SJCRH30 (cell line): Measurements from ENCODE around the gene LARP4B. TPM values are rescaled to one million over a fixed set of nuclear protein-coding genes. Genes with fewer than 3 reads are reported as not detected.

ENCODE experiments used
- DNase-seq, 2 experiments: peaks; one replicate each; pipeline ENCODE4 v3.0.0-alpha.2; 2015 to 2020
- H3K27ac ChIP-seq: fragments of 250-450 bp; sonication (Bioruptor Pico); 2 replicates; pipeline ENCODE4 v1.5.1; 2020; ENCODE audit warnings: mild to moderate bottlenecking, moderate library complexity
- H3K27me3 ChIP-seq: fragments of 250-450 bp; sonication (Bioruptor Pico); 2 replicates; pipeline ENCODE4 v1.5.1; 2020; ENCODE audit warnings: mild to moderate bottlenecking, moderate library complexity
- H3K36me3 ChIP-seq: fragments of 250-450 bp; sonication (Bioruptor Pico); 2 replicates; pipeline ENCODE4 v1.5.1; 2020; ENCODE audit warnings: mild to moderate bottlenecking, moderate library complexity
- H3K4me1 ChIP-seq: fragments of 250-450 bp; sonication (Bioruptor Pico); 2 replicates; pipeline ENCODE4 v1.5.1; 2020; ENCODE audit warnings: mild to moderate bottlenecking, moderate library complexity
- H3K4me3 ChIP-seq: fragments of 250-450 bp; sonication (Bioruptor Pico); 2 replicates; pipeline ENCODE4 v1.5.1; 2020; ENCODE audit warnings: mild to moderate bottlenecking, moderate library complexity
- H3K9me3 ChIP-seq: fragments of 250-450 bp; sonication (Bioruptor Pico); replicated peaks from 2 replicates; pipeline ENCODE4 v1.5.1; 2020; ENCODE audit warnings: mild to moderate bottlenecking, moderate library complexity
- total RNA-seq: library from RNA; depleted of rRNA; stranded (reverse); fragments of >200 nt; shearing (Covaris generic); gene quantifications from 2 replicates; pipeline ENCODE4 v1.2.3, GENCODE V29; 2014

The LARP4B gene
- total RNA-seq, 1 experiment from 2014 or later, result 29.1 TPM

GRCh38 chr10:852386-852785, 79.1 kb downstream of the LARP4B start:
- Histone ChIP-seq H3K36me3 (peaks cover 14% of the 10 kb centered on the region), H3K27ac (no peak overlapping the region), H3K4me3 (no peak overlapping the region), H3K4me1 (no peaks in the 10 kb centered on the region), H3K9me3 (no peaks in the 10 kb centered on the region), H3K27me3 (no peaks in the 10 kb centered on the region)
- no peak for DNase-seq

GRCh38 chr10:851901-852300, 79.6 kb downstream of the LARP4B start:
- H3K27me3 ChIP-seq, result no peaks in the 10 kb centered on the region
- no peaks in the 10 kb centered on the region for H3K4me1 ChIP-seq
- DNase-seq, result no peak
- no peak overlapping the region for H3K4me3 ChIP-seq
- no peaks in the 10 kb centered on the region for H3K9me3 ChIP-seq
- H3K36me3 ChIP-seq, result peaks cover 14% of the 10 kb centered on the region
- no peak overlapping the region for H3K27ac ChIP-seq

GRCh38 chr10:850093-850492, 81.4 kb downstream of the LARP4B start:
- H3K27ac ChIP-seq, result no peak overlapping the region
- H3K9me3 ChIP-seq, result no peaks in the 10 kb centered on the region
- H3K4me3 ChIP-seq, result no peak overlapping the region
- H3K4me1 ChIP-seq, result no peaks in the 10 kb centered on the region
- DNase-seq, result no peak
- H3K36me3 ChIP-seq, result peaks cover 14% of the 10 kb centered on the region
- H3K27me3 ChIP-seq, result no peaks in the 10 kb centered on the region

- no peak overlapping the region for H3K4me3 ChIP-seq
- no peak for DNase-seq
- H3K9me3 ChIP-seq, result no peaks in the 10 kb centered on the region
- peaks cover 18% of the 10 kb centered on the region for H3K36me3 ChIP-seq
- H3K4me1 ChIP-seq, result no peaks in the 10 kb centered on the region
- H3K27ac ChIP-seq, result no peak overlapping the region
- no peaks in the 10 kb centered on the region for H3K27me3 ChIP-seq
Observed at GRCh38 chr10:847868-848267, 83.6 kb downstream of the LARP4B start.

- Histone ChIP-seq H3K4me3 (no peak overlapping the region), H3K27ac (no peak overlapping the region), H3K9me3 (no peaks in the 10 kb centered on the region), H3K27me3 (no peaks in the 10 kb centered on the region), H3K36me3 (peaks cover 21% of the 10 kb centered on the region), H3K4me1 (no peaks in the 10 kb centered on the region)
- DNase-seq, result no peak
Observed at GRCh38 chr10:846126-846685, 85.3 kb downstream of the LARP4B start.

GRCh38 chr10:845526-845925, 86.0 kb downstream of the LARP4B start:
- Histone ChIP-seq H3K27me3 (no peaks in the 10 kb centered on the region), H3K4me1 (no peaks in the 10 kb centered on the region), H3K4me3 (no peak overlapping the region), H3K9me3 (no peaks in the 10 kb centered on the region), H3K27ac (no peak overlapping the region), H3K36me3 (peaks cover 17% of the 10 kb centered on the region)
- no peak for DNase-seq

GRCh38 chr10:844552-844951, 87.0 kb downstream of the LARP4B start:
- Histone ChIP-seq H3K27me3 (no peaks in the 10 kb centered on the region), H3K27ac (no peak overlapping the region), H3K4me1 (no peaks in the 10 kb centered on the region), H3K4me3 (no peak overlapping the region), H3K9me3 (no peaks in the 10 kb centered on the region), H3K36me3 (peaks cover 11% of the 10 kb centered on the region)
- no peak for DNase-seq

- H3K4me3 ChIP-seq, result no peak overlapping the region
- H3K9me3 ChIP-seq, result no peaks in the 10 kb centered on the region
- no peaks in the 10 kb centered on the region for H3K4me1 ChIP-seq
- peaks cover 11% of the 10 kb centered on the region for H3K36me3 ChIP-seq
- H3K27me3 ChIP-seq, result no peaks in the 10 kb centered on the region
- no peak for DNase-seq
- H3K27ac ChIP-seq, result no peak overlapping the region
Observed at GRCh38 chr10:843703-844102, 87.8 kb downstream of the LARP4B start.

GRCh38 chr10:842795-843194, 88.7 kb downstream of the LARP4B start:
- H3K4me3 ChIP-seq, result no peak overlapping the region
- no peak for DNase-seq
- no peaks in the 10 kb centered on the region for H3K4me1 ChIP-seq
- no peak overlapping the region for H3K27ac ChIP-seq
- peaks cover 11% of the 10 kb centered on the region for H3K36me3 ChIP-seq
- no peaks in the 10 kb centered on the region for H3K27me3 ChIP-seq
- H3K9me3 ChIP-seq, result no peaks in the 10 kb centered on the region

- DNase-seq, result no peak
- no peak overlapping the region for H3K4me3 ChIP-seq
- H3K27ac ChIP-seq, result no peak overlapping the region
- no peaks in the 10 kb centered on the region for H3K27me3 ChIP-seq
- H3K4me1 ChIP-seq, result no peaks in the 10 kb centered on the region
- H3K9me3 ChIP-seq, result no peaks in the 10 kb centered on the region
- peaks cover 11% of the 10 kb centered on the region for H3K36me3 ChIP-seq
Observed at GRCh38 chr10:841535-841934, 90.0 kb downstream of the LARP4B start.

- no peaks in the 10 kb centered on the region for H3K4me1 ChIP-seq
- H3K9me3 ChIP-seq, result no peaks in the 10 kb centered on the region
- no peak overlapping the region for H3K4me3 ChIP-seq
- H3K36me3 ChIP-seq, result peaks cover 11% of the 10 kb centered on the region
- no peak overlapping the region for H3K27ac ChIP-seq
- DNase-seq, result no peak
- H3K27me3 ChIP-seq, result no peaks in the 10 kb centered on the region
Observed at GRCh38 chr10:839550-840205, 91.8 kb downstream of the LARP4B start.

- H3K27me3 ChIP-seq, result no peaks in the 10 kb centered on the region
- H3K27ac ChIP-seq, result no peak overlapping the region
- DNase-seq, result no peak
- H3K4me3 ChIP-seq, result no peak overlapping the region
- no peaks in the 10 kb centered on the region for H3K9me3 ChIP-seq
- H3K4me1 ChIP-seq, result no peaks in the 10 kb centered on the region
- peaks cover 9% of the 10 kb centered on the region; the same call in 1 of the 2 replicates for H3K36me3 ChIP-seq
Observed at GRCh38 chr10:836782-837181, 94.7 kb downstream of the LARP4B start.

- Histone ChIP-seq H3K4me1 (no peaks in the 10 kb centered on the region), H3K36me3 (peaks cover 15% of the 10 kb centered on the region; the same call in 1 of the 2 replicates), H3K4me3 (no peak overlapping the region), H3K27me3 (no peaks in the 10 kb centered on the region), H3K27ac (no peak overlapping the region), H3K9me3 (no peaks in the 10 kb centered on the region)
- no peak for DNase-seq
Observed at GRCh38 chr10:834493-834892, 97.0 kb downstream of the LARP4B start.

GRCh38 chr10:829241-829640, 102.3 kb downstream of the LARP4B start:
- no peaks in the 10 kb centered on the region for H3K27me3 ChIP-seq
- H3K4me1 ChIP-seq, result no peaks in the 10 kb centered on the region
- H3K27ac ChIP-seq, result no peak overlapping the region
- H3K9me3 ChIP-seq, result no peaks in the 10 kb centered on the region
- DNase-seq, result no peak
- no peak overlapping the region for H3K4me3 ChIP-seq
- H3K36me3 ChIP-seq, result peaks cover 40% of the 10 kb centered on the region

- no peak for DNase-seq
- Histone ChIP-seq H3K36me3 (peaks cover 44% of the 10 kb centered on the region), H3K27me3 (no peaks in the 10 kb centered on the region), H3K4me1 (no peaks in the 10 kb centered on the region), H3K4me3 (no peak overlapping the region), H3K27ac (no peak overlapping the region), H3K9me3 (no peaks in the 10 kb centered on the region)
Observed at GRCh38 chr10:828191-828590, 103.3 kb downstream of the LARP4B start.

GRCh38 chr10:824946-825345, 106.6 kb downstream of the LARP4B start:
- H3K36me3 ChIP-seq, result peaks cover 36% of the 10 kb centered on the region
- DNase-seq, result no peak

More at GRCh38 chr10:824946-825345, 106.6 kb downstream of the LARP4B start:
- Histone ChIP-seq H3K4me3 (no peak overlapping the region), H3K27ac (no peak overlapping the region), H3K4me1 (no peaks in the 10 kb centered on the region), H3K27me3 (no peaks in the 10 kb centered on the region), H3K9me3 (no peaks in the 10 kb centered on the region)
